ENCODE data around the gene SLC44A3. TPM values are rescaled to one million over a fixed set of nuclear protein-coding genes. Genes with fewer than 3 reads are reported as not detected.

Gene SLC44A3
- total RNA-seq, 4 donors from 2014 or later = 7.6 to 15.5 (median 10.0) TPM

GRCh38 chr1:94843430-94843829 is 23.3 kb downstream of the SLC44A3 start:
- no peak for TF ChIP-seq POLR2AphosphoS5 (IDR thresholded peaks at IDR 0.05)
- TF ChIP-seq CTCF (IDR thresholded peaks at IDR 0.05) = no peak
- no peak for TF ChIP-seq POLR2A (IDR thresholded peaks at IDR 0.05)
- TF ChIP-seq EP300 (IDR thresholded peaks at IDR 0.05) = no peak
- no peak overlapping the region for H3K4me3 ChIP-seq
- DNase-seq (ENCODE audit: low spot score in 2 of 2) = no peak
- no peaks in the 10 kb centered on the region for H3K9me3 ChIP-seq
- H3K27ac ChIP-seq = no peak overlapping the region
- H3K27me3 ChIP-seq = no peaks in the 10 kb centered on the region
- no peaks in the 10 kb centered on the region for H3K36me3 ChIP-seq
- H3K4me1 ChIP-seq = no peaks in the 10 kb centered on the region
- 83% methylated on average over 6 of the region's 6 CpGs for WGBS

GRCh38 chr1:94843846-94844245 is 23.7 kb downstream of the SLC44A3 start:
- H3K27me3 ChIP-seq = no peaks in the 10 kb centered on the region
- WGBS = 77% methylated on average over 4 of the region's 4 CpGs
- no peak for DNase-seq (ENCODE audit: low spot score in 2 of 2)
- H3K4me3 ChIP-seq = no peak overlapping the region
- H3K4me1 ChIP-seq = no peaks in the 10 kb centered on the region
- no peaks in the 10 kb centered on the region for H3K9me3 ChIP-seq
- H3K36me3 ChIP-seq = no peaks in the 10 kb centered on the region
- TF ChIP-seq EP300 (IDR thresholded peaks at IDR 0.05) = no peak
- TF ChIP-seq CTCF (IDR thresholded peaks at IDR 0.05) = no peak
- TF ChIP-seq POLR2AphosphoS5 (IDR thresholded peaks at IDR 0.05) = no peak
- no peak for TF ChIP-seq POLR2A (IDR thresholded peaks at IDR 0.05)
- H3K27ac ChIP-seq = no peak overlapping the region

GRCh38 chr1:94846308-94846707 is 26.2 kb downstream of the SLC44A3 start:
- TF ChIP-seq POLR2A (IDR thresholded peaks at IDR 0.05) = no peak
- no peak for TF ChIP-seq EP300 (IDR thresholded peaks at IDR 0.05)
- no peak for TF ChIP-seq CTCF (IDR thresholded peaks at IDR 0.05)
- TF ChIP-seq POLR2AphosphoS5 (IDR thresholded peaks at IDR 0.05) = no peak
- Histone ChIP-seq H3K27me3 (no peaks in the 10 kb centered on the region), H3K4me1 (no peaks in the 10 kb centered on the region), H3K9me3 (no peaks in the 10 kb centered on the region), H3K27ac (no peak overlapping the region), H3K4me3 (no peak overlapping the region), H3K36me3 (no peaks in the 10 kb centered on the region)
- WGBS = 71% methylated on average over 5 of the region's 5 CpGs
- DNase-seq (ENCODE audit: low spot score in 2 of 2) = no peak

- Histone ChIP-seq H3K4me1 (peaks cover 18% of the 10 kb centered on the region), H3K27me3 (no peaks in the 10 kb centered on the region), H3K9me3 (no peaks in the 10 kb centered on the region), H3K4me3 (no peak overlapping the region), H3K36me3 (no peaks in the 10 kb centered on the region), H3K27ac (no peak overlapping the region)
- TF ChIP-seq POLR2AphosphoS5 (IDR thresholded peaks at IDR 0.05) = no peak
- TF ChIP-seq CTCF (IDR thresholded peaks at IDR 0.05) = no peak
- TF ChIP-seq POLR2A (IDR thresholded peaks at IDR 0.05) = no peak
- TF ChIP-seq EP300 (IDR thresholded peaks at IDR 0.05) = no peak
- no peak for DNase-seq (ENCODE audit: low spot score in 2 of 2)
- WGBS = 55% methylated on average over 1 of the region's 1 CpG
Observed at GRCh38 chr1:94851571-94851970, 31.4 kb downstream of the SLC44A3 start.

GRCh38 chr1:94852788-94853187 is 32.6 kb downstream of the SLC44A3 start:
- no peak for TF ChIP-seq POLR2AphosphoS5 (IDR thresholded peaks at IDR 0.05)
- TF ChIP-seq POLR2A (IDR thresholded peaks at IDR 0.05) = no peak
- TF ChIP-seq CTCF (IDR thresholded peaks at IDR 0.05) = no peak
- TF ChIP-seq EP300 (IDR thresholded peaks at IDR 0.05) = no peak
- no peak overlapping the region for H3K27ac ChIP-seq
- H3K4me3 ChIP-seq = no peak overlapping the region
- H3K27me3 ChIP-seq = no peaks in the 10 kb centered on the region
- H3K4me1 ChIP-seq = peaks cover 18% of the 10 kb centered on the region
- no peaks in the 10 kb centered on the region for H3K36me3 ChIP-seq
- no peak for DNase-seq (ENCODE audit: low spot score in 2 of 2)
- 78% methylated on average over 2 of the region's 2 CpGs for WGBS
- H3K9me3 ChIP-seq = no peaks in the 10 kb centered on the region
